Spleen (tissue), 7 donors: Measurements from ENCODE around the gene CPLANE1.

Experiments
- POLR2A ChIP-seq, 3 donors: fragments of 450-650 bp; IDR thresholded peaks; one replicate each; pipeline ENCODE4 v1.5.1; 2017; ENCODE audit warnings: antibody characterized with exemption in 3 of 3, mild to moderate bottlenecking in 1 of 3
- POLR2AphosphoS5 ChIP-seq, 3 donors: sonication (generic); formaldehyde crosslinking; IDR thresholded peaks; one replicate each; pipeline ENCODE4 v1.5.1; 2017; ENCODE audit warnings: antibody characterized with exemption in 3 of 3
- TF ChIP-seq, protein P1 (sequence below), 11 experiments: fragments of 200-600 bp in 7 of 11; fragments of 450-650 bp in 4 of 11; sonication (generic) in 4 of 11; IDR thresholded peaks in 8 of 11; conservative IDR thresholded peaks in 3 of 11; 1 replicate in 7 of 11; 2 replicates in 4 of 11; pipeline versions ENCODE4 v1.4.0 to v1.8.0; 2016 to 2021; ENCODE audit warnings: antibody characterized with exemption in 11 of 11, inconsistent platforms in 4 of 11, mild to moderate bottlenecking in 1 of 11
- donor health status: DM: no; HTN: no; CAD: no; lungs with moderate emphysema.
- donor health status: DM: no; HTN: no; CAD: no.
- donor health status: DM: no; HTN: no; CAD: no.

DNA sequence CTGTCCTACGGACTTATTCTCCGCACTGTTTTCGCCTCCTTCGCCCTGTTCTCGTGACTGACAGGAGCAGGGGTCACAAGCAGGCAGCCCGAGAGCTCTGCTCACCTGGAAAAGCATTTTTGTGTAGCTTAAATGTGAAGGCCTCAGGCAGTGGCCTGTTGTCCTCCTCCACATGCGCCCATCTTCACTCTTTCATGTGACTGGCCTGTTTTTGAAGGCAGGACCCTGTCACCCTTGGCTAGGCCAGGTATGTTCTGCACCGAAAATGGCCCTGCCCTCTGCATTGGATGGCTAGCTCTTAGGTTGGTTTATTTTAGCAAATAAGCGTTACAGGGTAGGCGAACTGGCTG lies 614 bp upstream of the CPLANE1 start:
- no peak for TF ChIP-seq POLR2AphosphoS5 (IDR thresholded peaks at IDR 0.05)
- TF ChIP-seq, protein P1, sequence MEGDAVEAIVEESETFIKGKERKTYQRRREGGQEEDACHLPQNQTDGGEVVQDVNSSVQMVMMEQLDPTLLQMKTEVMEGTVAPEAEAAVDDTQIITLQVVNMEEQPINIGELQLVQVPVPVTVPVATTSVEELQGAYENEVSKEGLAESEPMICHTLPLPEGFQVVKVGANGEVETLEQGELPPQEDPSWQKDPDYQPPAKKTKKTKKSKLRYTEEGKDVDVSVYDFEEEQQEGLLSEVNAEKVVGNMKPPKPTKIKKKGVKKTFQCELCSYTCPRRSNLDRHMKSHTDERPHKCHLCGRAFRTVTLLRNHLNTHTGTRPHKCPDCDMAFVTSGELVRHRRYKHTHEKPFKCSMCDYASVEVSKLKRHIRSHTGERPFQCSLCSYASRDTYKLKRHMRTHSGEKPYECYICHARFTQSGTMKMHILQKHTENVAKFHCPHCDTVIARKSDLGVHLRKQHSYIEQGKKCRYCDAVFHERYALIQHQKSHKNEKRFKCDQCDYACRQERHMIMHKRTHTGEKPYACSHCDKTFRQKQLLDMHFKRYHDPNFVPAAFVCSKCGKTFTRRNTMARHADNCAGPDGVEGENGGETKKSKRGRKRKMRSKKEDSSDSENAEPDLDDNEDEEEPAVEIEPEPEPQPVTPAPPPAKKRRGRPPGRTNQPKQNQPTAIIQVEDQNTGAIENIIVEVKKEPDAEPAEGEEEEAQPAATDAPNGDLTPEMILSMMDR (IDR thresholded peaks at IDR 0.05 in 8 of 11, conservative IDR thresholded peaks at IDR 0.05 in 3 of 11) = no peak
- TF ChIP-seq POLR2A (IDR thresholded peaks at IDR 0.05) = no peak
